Muscle of arm (tissue), 12 donors: Measurements from ENCODE around the gene ANKRD13B. TPM values are rescaled to one million over a fixed set of nuclear protein-coding genes. Genes with fewer than 3 reads are reported as not detected.
A peak's percentile ranks its signal among the peaks of the same experiment; 100 is the strongest.

Experiments
- DNase-seq: peaks from one replicate; pipeline ENCODE4 v3.0.0-alpha.2; 2013
- polyA plus RNA-seq, 12 donors: library from polyadenylated mRNA; unstranded; fragments of 120-200 nt; gene quantifications; one replicate each; pipeline ENCODE4 v1.2.1, GENCODE V29; 2013; ENCODE audit not compliant: insufficient read length in 12 of 12

ANKRD13B gene
- polyA plus RNA-seq, 12 donors: 8.3 to 23.3 (median 11.0) TPM; not detected in 1

GRCh38 chr17:29567554-29568330 is 25.2 kb upstream of the ANKRD13B start:
- no peak for DNase-seq

GRCh38 chr17:29568331-29569244 is 24.3 kb upstream of the ANKRD13B start, which contains the start of gene TP53I13:
Gene TP53I13, plus strand, starts transcription at chr17:29568701. Its CDS starts 58 bp downstream, at chr17:29568759.
- DNase-seq: peak; percentile 86

- DNase-seq: no peak
These were observed 23.5 kb upstream of the ANKRD13B start for GRCh38 chr17:29569245-29569950.

GRCh38 chr17:29570521-29570920 is 22.4 kb upstream of the ANKRD13B start:
- DNase-seq: no peak

- no peak for DNase-seq
These were observed 21.4 kb upstream of the ANKRD13B start for GRCh38 chr17:29571486-29571882.

- DNase-seq: no peak
These were observed 20.9 kb upstream of the ANKRD13B start for GRCh38 chr17:29571883-29572681.

GRCh38 chr17:29572691-29573557 is 20.0 kb upstream of the ANKRD13B start:
- peak; percentile 60 for DNase-seq

- DNase-seq: no peak
These were observed 19.4 kb upstream of the ANKRD13B start for GRCh38 chr17:29573558-29573869.

GRCh38 chr17:29573871-29574731 is 18.8 kb upstream of the ANKRD13B start:
- DNase-seq: no peak

- DNase-seq: no peak
These were observed 18.0 kb upstream of the ANKRD13B start for GRCh38 chr17:29574732-29575510.

GRCh38 chr17:29575511-29576213 is 17.3 kb upstream of the ANKRD13B start:
- no peak for DNase-seq

- no peak for DNase-seq
These were observed 16.5 kb upstream of the ANKRD13B start for GRCh38 chr17:29576214-29577000.

GRCh38 chr17:29577001-29577370 is 15.9 kb upstream of the ANKRD13B start:
- DNase-seq: no peak

- peak; percentile 58 for DNase-seq
These were observed 15.3 kb upstream of the ANKRD13B start for GRCh38 chr17:29577385-29578211.

GRCh38 chr17:29578626-29579485 is 14.1 kb upstream of the ANKRD13B start:
- DNase-seq: no peak
